ENCODE measurements around the gene PPP1R37. TPM values are rescaled to one million over a fixed set of nuclear protein-coding genes. Genes with fewer than 3 reads are reported as not detected.
"Not testable (repeated sequence)": the region's sequence is repeated elsewhere in the genome, so short reads cannot be mapped to it uniquely, and the experiment has no call there.

Gene PPP1R37
- polyA plus RNA-seq, 1 donor from 2014 or later: 53.7 TPM

DNA sequence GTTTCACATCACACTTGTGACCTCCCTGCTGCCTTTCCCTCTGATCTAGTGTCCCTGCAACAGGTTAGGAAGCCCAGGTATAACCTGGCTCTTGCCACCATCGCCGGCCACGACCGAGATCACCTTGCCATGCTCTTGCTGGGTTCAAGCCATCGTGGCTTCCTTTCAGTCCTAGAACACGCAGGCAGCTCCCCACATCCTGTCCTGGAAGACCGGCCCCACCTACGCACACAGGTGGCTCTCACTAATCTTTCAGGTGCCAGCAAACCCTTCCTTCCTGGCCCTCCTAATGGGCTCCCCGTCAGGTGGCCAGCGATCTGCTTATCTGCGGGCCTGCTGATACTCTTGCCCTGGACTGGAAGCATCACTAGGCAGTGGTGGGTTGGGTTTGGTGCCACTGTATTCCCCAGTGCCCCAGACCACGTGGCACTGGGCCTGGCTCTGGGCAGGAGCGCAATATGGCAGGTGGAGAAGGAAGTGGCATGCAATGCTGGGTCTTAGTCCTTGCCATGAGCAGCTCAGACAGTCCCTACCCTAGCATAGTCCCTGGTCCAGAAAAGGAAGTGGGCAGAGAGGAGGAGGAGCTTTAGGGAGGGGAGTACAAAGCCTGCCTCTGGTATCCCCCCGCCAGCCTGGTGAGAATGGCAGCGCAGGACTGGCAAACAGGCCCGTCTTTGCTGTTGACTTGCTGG lies 11.8 kb downstream of the PPP1R37 start:
- H4K20me1 ChIP-seq (ENCODE audit: insufficient read depth): peaks cover 11% of the 10 kb centered on the region
- no peak overlapping the region for H3K9ac ChIP-seq (ENCODE audit: low read length)

DNA sequence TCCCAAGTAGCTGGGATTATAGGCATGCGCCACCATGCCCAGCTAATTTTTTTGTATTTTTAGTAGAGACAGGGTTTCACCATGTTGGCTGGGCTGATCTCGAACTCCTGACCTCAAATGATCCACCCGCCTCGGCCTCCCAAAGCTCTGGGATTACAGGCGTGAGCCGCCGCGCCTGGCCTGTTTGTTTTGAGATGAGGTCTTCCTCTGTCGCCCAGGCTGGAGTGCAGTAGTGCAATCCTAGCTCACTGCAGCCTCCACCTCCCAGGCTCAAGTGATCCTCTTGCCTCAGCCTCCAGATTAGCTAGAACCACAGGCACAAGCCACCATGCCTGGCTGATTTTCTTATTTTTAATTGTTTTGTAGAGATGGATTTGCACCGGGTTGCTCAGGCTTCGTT lies 13.4 kb downstream of the PPP1R37 start:
- H2AFZ ChIP-seq (ENCODE audit: low read depth, low read length); H3K4me3 ChIP-seq (ENCODE audit: low read length); H3K27ac ChIP-seq (ENCODE audit: low read length); H3K9me3 ChIP-seq (ENCODE audit: low read length); H3K4me2 ChIP-seq (ENCODE audit: low read length); H4K20me1 ChIP-seq (ENCODE audit: insufficient read depth); H3K36me3 ChIP-seq (ENCODE audit: insufficient read depth, low read length); H3K9me2 ChIP-seq (ENCODE audit: insufficient read depth, low read length); H3K9ac ChIP-seq (ENCODE audit: low read length); H3K27me3 ChIP-seq (ENCODE audit: insufficient read depth, low read depth, low read length); H3F3A ChIP-seq (ENCODE audit: insufficient read depth, low read length, poor library complexity, severe bottlenecking): not testable (repeated sequence)
- peaks cover 43% of the 10 kb centered on the region for H3K79me2 ChIP-seq (replicated peaks; ENCODE audit: insufficient read depth, low read length)

More for the DNA sequence above, 11.8 kb downstream of the PPP1R37 start:
- Histone ChIP-seq H3K36me3 (ENCODE audit: insufficient read depth, low read length) (no peaks in the 10 kb centered on the region), H3K4me3 (ENCODE audit: low read length) (no peak overlapping the region), H3K27me3 (ENCODE audit: insufficient read depth, low read depth, low read length) (no peaks in the 10 kb centered on the region), H3K27ac (ENCODE audit: low read length) (no peak overlapping the region), H3K4me2 (ENCODE audit: low read length) (no peak overlapping the region), H3K9me2 (ENCODE audit: insufficient read depth, low read length) (no peaks in the 10 kb centered on the region), H3K9me3 (ENCODE audit: low read length) (no peaks in the 10 kb centered on the region), H3F3A (ENCODE audit: insufficient read depth, low read length, poor library complexity, severe bottlenecking) (no peaks in the 10 kb centered on the region), H2AFZ (ENCODE audit: low read depth, low read length) (no peak overlapping the region), H3K79me2 (replicated peaks; ENCODE audit: insufficient read depth, low read length) (peaks cover 49% of the 10 kb centered on the region)
- TF ChIP-seq EZH2 (IDR thresholded peaks at IDR 0.05; ENCODE audit: borderline replicate concordance, insufficient read depth, low read length, poor library complexity, severe bottlenecking) (no peak), POLR2AphosphoS5 (IDR thresholded peaks at IDR 0.05) (no peak), RAD21 (conservative IDR thresholded peaks at IDR 0.05) (no peak), EP300 (conservative IDR thresholded peaks at IDR 0.05; ENCODE audit: poor library complexity, severe bottlenecking) (no peak), SMC3 (conservative IDR thresholded peaks at IDR 0.05; ENCODE audit: poor library complexity) (no peak), MXI1 (conservative IDR thresholded peaks at IDR 0.05; ENCODE audit: poor library complexity, severe bottlenecking) (no peak), TAF1 (IDR thresholded peaks at IDR 0.05; ENCODE audit: low read depth) (no peak)
- TF ChIP-seq, protein P1, sequence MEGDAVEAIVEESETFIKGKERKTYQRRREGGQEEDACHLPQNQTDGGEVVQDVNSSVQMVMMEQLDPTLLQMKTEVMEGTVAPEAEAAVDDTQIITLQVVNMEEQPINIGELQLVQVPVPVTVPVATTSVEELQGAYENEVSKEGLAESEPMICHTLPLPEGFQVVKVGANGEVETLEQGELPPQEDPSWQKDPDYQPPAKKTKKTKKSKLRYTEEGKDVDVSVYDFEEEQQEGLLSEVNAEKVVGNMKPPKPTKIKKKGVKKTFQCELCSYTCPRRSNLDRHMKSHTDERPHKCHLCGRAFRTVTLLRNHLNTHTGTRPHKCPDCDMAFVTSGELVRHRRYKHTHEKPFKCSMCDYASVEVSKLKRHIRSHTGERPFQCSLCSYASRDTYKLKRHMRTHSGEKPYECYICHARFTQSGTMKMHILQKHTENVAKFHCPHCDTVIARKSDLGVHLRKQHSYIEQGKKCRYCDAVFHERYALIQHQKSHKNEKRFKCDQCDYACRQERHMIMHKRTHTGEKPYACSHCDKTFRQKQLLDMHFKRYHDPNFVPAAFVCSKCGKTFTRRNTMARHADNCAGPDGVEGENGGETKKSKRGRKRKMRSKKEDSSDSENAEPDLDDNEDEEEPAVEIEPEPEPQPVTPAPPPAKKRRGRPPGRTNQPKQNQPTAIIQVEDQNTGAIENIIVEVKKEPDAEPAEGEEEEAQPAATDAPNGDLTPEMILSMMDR (IDR thresholded peaks at IDR 0.05; ENCODE audit: poor library complexity, severe bottlenecking): no peak
- TF ChIP-seq, protein P2, sequence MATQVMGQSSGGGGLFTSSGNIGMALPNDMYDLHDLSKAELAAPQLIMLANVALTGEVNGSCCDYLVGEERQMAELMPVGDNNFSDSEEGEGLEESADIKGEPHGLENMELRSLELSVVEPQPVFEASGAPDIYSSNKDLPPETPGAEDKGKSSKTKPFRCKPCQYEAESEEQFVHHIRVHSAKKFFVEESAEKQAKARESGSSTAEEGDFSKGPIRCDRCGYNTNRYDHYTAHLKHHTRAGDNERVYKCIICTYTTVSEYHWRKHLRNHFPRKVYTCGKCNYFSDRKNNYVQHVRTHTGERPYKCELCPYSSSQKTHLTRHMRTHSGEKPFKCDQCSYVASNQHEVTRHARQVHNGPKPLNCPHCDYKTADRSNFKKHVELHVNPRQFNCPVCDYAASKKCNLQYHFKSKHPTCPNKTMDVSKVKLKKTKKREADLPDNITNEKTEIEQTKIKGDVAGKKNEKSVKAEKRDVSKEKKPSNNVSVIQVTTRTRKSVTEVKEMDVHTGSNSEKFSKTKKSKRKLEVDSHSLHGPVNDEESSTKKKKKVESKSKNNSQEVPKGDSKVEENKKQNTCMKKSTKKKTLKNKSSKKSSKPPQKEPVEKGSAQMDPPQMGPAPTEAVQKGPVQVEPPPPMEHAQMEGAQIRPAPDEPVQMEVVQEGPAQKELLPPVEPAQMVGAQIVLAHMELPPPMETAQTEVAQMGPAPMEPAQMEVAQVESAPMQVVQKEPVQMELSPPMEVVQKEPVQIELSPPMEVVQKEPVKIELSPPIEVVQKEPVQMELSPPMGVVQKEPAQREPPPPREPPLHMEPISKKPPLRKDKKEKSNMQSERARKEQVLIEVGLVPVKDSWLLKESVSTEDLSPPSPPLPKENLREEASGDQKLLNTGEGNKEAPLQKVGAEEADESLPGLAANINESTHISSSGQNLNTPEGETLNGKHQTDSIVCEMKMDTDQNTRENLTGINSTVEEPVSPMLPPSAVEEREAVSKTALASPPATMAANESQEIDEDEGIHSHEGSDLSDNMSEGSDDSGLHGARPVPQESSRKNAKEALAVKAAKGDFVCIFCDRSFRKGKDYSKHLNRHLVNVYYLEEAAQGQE (IDR thresholded peaks at IDR 0.05; ENCODE audit: borderline replicate concordance): no peak
